B cell (primary cell): ENCODE results near the gene YRDC. TPM values are rescaled to one million over a fixed set of nuclear protein-coding genes. Genes with fewer than 3 reads are reported as not detected.
A peak's percentile ranks its signal among the peaks of the same experiment; 100 is the strongest.

Experiments
- ATAC-seq: fragments of 200-7000 bp; cut with Tn5 transposase; one replicate; pipeline ENCODE4 v1.10.0; 2021; ENCODE audit warnings: low read depth, mild to moderate bottlenecking, moderate number of reproducible peaks, moderate library complexity
- CTCF ChIA-PET: fragments of 350-600 bp; sonication (Branson Sonifier 250); formaldehyde crosslinking; loops from one replicate; lab custom pipeline; 2021; ENCODE audit warnings: antibody characterized with exemption, inconsistent platforms; lab: Charles Lee
- POLR2A ChIA-PET: fragments of 350-600 bp; sonication (Branson Sonifier 250); formaldehyde crosslinking; loops from one replicate; lab custom pipeline; 2021; ENCODE audit warnings: antibody characterized with exemption; lab: Charles Lee
- DNase-seq: peaks from one replicate; pipeline ENCODE4 v3.0.0; 2013
- H2AFZ ChIP-seq: 2 replicates; pipeline ENCODE4 v1.6.1; 2012; ENCODE audit warnings: mild to moderate bottlenecking, low read depth, low read length; ENCODE audit not compliant: insufficient read depth, poor library complexity, severe bottlenecking
- H3K27ac ChIP-seq, 2 donors: 1 replicate in 1 of 2; 2 replicates in 1 of 2; pipeline ENCODE4 v1.5.1; 2012 to 2013; ENCODE audit warnings: low read length in 2 of 2, mild to moderate bottlenecking in 2 of 2, moderate library complexity in 1 of 2
- H3K27me3 ChIP-seq, 4 experiments: fragments of 200-600 bp in 1 of 4; sonication (generic) in 1 of 4; replicated peaks in 1 of 4; 1 replicate in 2 of 4; 2 replicates in 2 of 4; pipeline versions ENCODE4 v1.6.1 to v1.7.0; 2013 to 2016; ENCODE audit warnings: low read length in 3 of 4, mild to moderate bottlenecking in 2 of 4, mixed read lengths in 1 of 4, moderate library complexity in 1 of 4; ENCODE audit not compliant: insufficient read depth in 4 of 4, control insufficient read depth in 3 of 4; ENCODE audit errors: control extremely low read depth in 1 of 4
- H3K36me3 ChIP-seq, 2 experiments: replicated peaks in 1 of 2; 1 replicate in 1 of 2; 2 replicates in 1 of 2; pipeline versions ENCODE4 v1.6.1 to v1.7.1; 2013; ENCODE audit warnings: low read length in 1 of 2; ENCODE audit not compliant: insufficient read depth in 2 of 2, control insufficient read depth in 1 of 2; ENCODE audit errors: control extremely low read depth in 1 of 2, extremely low read depth in 1 of 2
- H3K4me1 ChIP-seq, 2 donors: fragments of 200-600 bp in 1 of 2; sonication (generic) in 1 of 2; 1 replicate in 1 of 2; 2 replicates in 1 of 2; pipeline versions ENCODE4 v1.5.1 to v1.6.1; 2013 to 2017; ENCODE audit warnings: low read length in 2 of 2; ENCODE audit not compliant: control insufficient read depth in 2 of 2, insufficient read depth in 2 of 2
- H3K4me2 ChIP-seq: replicated peaks from 2 replicates; pipeline ENCODE3; 2012; ENCODE audit warnings: mild to moderate bottlenecking, low read depth, low read length; ENCODE audit not compliant: poor library complexity, severe bottlenecking
- H3K4me3 ChIP-seq, 5 experiments: fragments of 200-600 bp in 1 of 5; sonication (generic) in 1 of 5; 1 replicate in 3 of 5; 2 replicates in 2 of 5; pipeline versions ENCODE4 v1.5.1 to v1.7.0; 2011 to 2016; ENCODE audit warnings: low read length in 4 of 5, mild to moderate bottlenecking in 4 of 5, low read depth in 2 of 5, control low read depth in 1 of 5, moderate library complexity in 1 of 5; ENCODE audit not compliant: insufficient read depth in 1 of 5; ENCODE audit errors: control extremely low read depth in 1 of 5, extremely low read depth in 1 of 5
- H3K79me2 ChIP-seq: fragments of 200-600 bp; sonication (generic); one replicate; pipeline ENCODE4 v1.6.0; 2016; ENCODE audit warnings: low read length; ENCODE audit not compliant: control insufficient read depth, insufficient read depth
- H3K9ac ChIP-seq: fragments of 200-600 bp; sonication (generic); 2 replicates; pipeline ENCODE4 v1.6.1; 2017; ENCODE audit warnings: mild to moderate bottlenecking, low read length, moderate library complexity
- H3K9me3 ChIP-seq, 3 donors: one replicate each; pipeline versions ENCODE4 v1.6.1 to v1.7.1; 2013; ENCODE audit warnings: low read length in 2 of 3; ENCODE audit not compliant: control insufficient read depth in 2 of 3, insufficient read depth in 1 of 3; ENCODE audit errors: control extremely low read depth in 1 of 3
- H4K20me1 ChIP-seq: 2 replicates; pipeline ENCODE4 v1.6.0; 2012; ENCODE audit warnings: mild to moderate bottlenecking, low read length; ENCODE audit not compliant: insufficient read depth, control insufficient read depth, poor library complexity, severe bottlenecking
- H3K27ac Mint-ChIP-seq: one replicate; pipeline ENCODE4 v1.8.0; 2021; ENCODE audit warnings: mixed read lengths
- H3K27me3 Mint-ChIP-seq: one replicate; pipeline ENCODE4 v1.8.0; 2021; ENCODE audit warnings: mixed read lengths
- H3K4me1 Mint-ChIP-seq: one replicate; pipeline ENCODE4 v1.8.0; 2021; ENCODE audit warnings: mixed read lengths
- H3K4me3 Mint-ChIP-seq: one replicate; pipeline ENCODE4 v1.8.0; 2021; ENCODE audit warnings: mixed read lengths
- H3K9me3 Mint-ChIP-seq: one replicate; pipeline ENCODE4 v1.8.0; 2022; ENCODE audit warnings: mixed read lengths; ENCODE audit not compliant: insufficient read depth
- CTCF ChIP-seq: fragments of 200-600 bp; IDR thresholded peaks from one replicate; pipeline ENCODE4 v1.8.0; 2022; ENCODE audit warnings: antibody characterized with exemption, mild to moderate bottlenecking
- EZH2 ChIP-seq: IDR thresholded peaks from 2 replicates; pipeline ENCODE4 v1.6.1; 2012; ENCODE audit warnings: borderline replicate concordance, low read depth, mild to moderate bottlenecking, moderate library complexity, low read length; ENCODE audit not compliant: insufficient read depth, poor library complexity, severe bottlenecking
- WGBS: methylation state at CpG from one replicate; pipeline ENCODE4 v1.1.5; 2013; ENCODE audit warnings: missing lambda C conversion rate; ENCODE audit not compliant: insufficient coverage; 5-methylcytosine and 5-hydroxymethylcytosine counted together
- intact Hi-C: fragments of 100-400 bp; cut with micrococcal nuclease; formaldehyde crosslinking; loops from one replicate; pipeline ENCODE4 v1.10.0; 2022
- polyA plus RNA-seq: library from polyadenylated mRNA; depleted of rRNA; stranded (reverse); fragments of >200 nt; gene quantifications from 2 replicates; pipeline ENCODE4 v1.2.3, GENCODE V29; 2012
- total RNA-seq, 2 donors: library from RNA; stranded (reverse); fragments of 120-200 nt in 1 of 2; gene quantifications; 1 replicate in 1 of 2; 2 replicates in 1 of 2; pipeline versions ENCODE4 v1.2.3 to v1.2.4, GENCODE V29; 2013 to 2022

YRDC gene
- total and polyA plus RNA-seq, 2 donors (not counting 1 experiment from before 2014, with no cell fraction given), result 12.5 to 16.7 TPM

- Histone ChIP-seq H3K36me3 (peaks cover 0 to 2% of the 10 kb centered on the region in 2 experiments), H2AFZ (peak within 1 kb of the TSS; percentile 84), H3K4me1 (peaks cover 15 to 18% of the 10 kb centered on the region in 2 donors), H3K79me2 (no peaks in the 10 kb centered on the region), H3K9me3 (no peaks in the 10 kb centered on the region), H3K4me2 (peak within 1 kb of the TSS; percentile 93), H3K9ac (peak within 1 kb of the TSS; percentile 63), H3K27me3 (peaks cover 0 to 17% (median 1%) of the 10 kb centered on the region in 4 experiments), H3K27ac (no peak within 1 kb of the TSS), H3K4me3 (peak within 1 kb of the TSS in 4 of 5 experiments; percentile 40 to 66 (median 62)), H4K20me1 (peaks cover 11% of the 10 kb centered on the region)
- H3K27ac Mint-ChIP-seq, result peak within 1 kb of the TSS; percentile 53
- ChIA-PET CTCF (no interaction called here), POLR2A (interaction anchor here (1.2 kb wide), 1 partner anchor 105 kb away, joined by 3 read pairs; no protein-coding TSS in a partner anchor)
- ATAC-seq, result peak; percentile 90
- peaks cover 12% of the 10 kb centered on the region for H3K27me3 Mint-ChIP-seq
- H3K4me1 Mint-ChIP-seq, result peaks cover 18% of the 10 kb centered on the region
- H3K9me3 Mint-ChIP-seq, result no peaks in the 10 kb centered on the region
- intact Hi-C loops, result loop anchor here (2.0 to 5.0 kb wide), 2 partner anchors 17 to 102 kb away; partner anchors contain the start of gene CDCA8
- no peak for TF ChIP-seq CTCF
- TF ChIP-seq EZH2, result no peak
- peak; percentile 71 for DNase-seq
- WGBS, result under 1% methylated on average over 72 of the region's 82 CpGs
- peak within 1 kb of the TSS; percentile 85 for H3K4me3 Mint-ChIP-seq
Measured at GRCh38 chr1:37793773-37794371, 14.1 kb downstream of the YRDC start, which contains the start of gene MANEAL. Gene MANEAL, plus strand, starts transcription at chr1:37793847. Its CDS starts 336 bp downstream, at chr1:37794183.
